Stomach (tissue), 4 donors: ENCODE data around the gene MRPL54.

Experiments
- POLR2A ChIP-seq, 4 donors: fragments of 450-650 bp; IDR thresholded peaks; one replicate each; pipeline ENCODE4 v1.6.1; 2016; ENCODE audit warnings: antibody characterized with exemption in 4 of 4, control low read depth in 2 of 4, mild to moderate bottlenecking in 1 of 4, moderate library complexity in 1 of 4
- TF ChIP-seq, protein P1 (sequence below), 7 experiments: fragments of 450-650 bp in 4 of 7; fragments of 200-600 bp in 3 of 7; sonication (generic) in 3 of 7; IDR thresholded peaks; one replicate each; pipeline ENCODE4 v1.5.1; 2016 to 2019; ENCODE audit warnings: antibody characterized with exemption in 7 of 7, control low read depth in 2 of 7, mild to moderate bottlenecking in 1 of 7

DNA sequence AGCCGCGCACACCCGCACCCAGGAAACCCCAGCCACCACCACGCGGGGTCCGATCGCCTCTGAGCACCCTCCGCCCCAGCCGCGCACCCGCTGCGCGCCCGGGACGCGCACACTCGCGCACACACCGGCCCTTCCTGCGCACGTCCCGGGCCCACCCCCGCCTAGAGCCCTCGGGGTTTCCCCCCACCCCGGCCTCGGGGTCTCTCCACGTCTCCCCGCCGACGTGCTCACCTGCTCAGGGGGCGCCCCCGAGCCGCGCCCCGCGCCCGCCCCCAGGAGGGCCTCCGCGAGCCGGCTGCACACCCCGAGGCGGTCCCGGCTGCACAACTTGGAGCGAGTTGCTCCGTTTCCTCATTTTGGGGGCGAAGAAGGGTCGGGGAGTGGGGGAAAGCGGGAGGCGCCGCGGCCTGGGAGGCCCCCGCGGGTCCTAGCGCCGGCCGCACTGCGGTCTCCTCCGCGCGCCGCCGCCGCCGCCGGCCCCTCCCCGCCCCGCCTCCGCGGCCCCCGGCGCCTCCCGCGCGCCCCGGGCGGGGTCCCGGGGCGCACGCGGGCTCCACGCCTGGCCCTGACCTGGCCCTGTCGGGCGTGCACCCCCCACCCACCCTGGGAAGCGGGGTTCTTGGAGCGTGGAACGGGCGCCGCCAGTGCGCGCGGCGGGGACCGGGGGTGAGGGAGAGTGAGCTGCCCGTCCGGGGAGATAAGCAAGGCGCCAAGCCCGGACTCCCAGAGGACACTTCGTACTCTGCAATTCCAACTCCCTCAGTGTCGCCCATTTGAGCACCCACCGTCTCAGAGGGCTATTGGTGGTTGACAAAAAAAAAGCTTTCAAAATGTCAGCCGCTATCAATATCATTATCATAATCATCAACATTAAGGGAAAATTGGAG is 23.7 kb downstream of the MRPL54 start, which contains the start of gene MATK:
- TF ChIP-seq, protein P1, sequence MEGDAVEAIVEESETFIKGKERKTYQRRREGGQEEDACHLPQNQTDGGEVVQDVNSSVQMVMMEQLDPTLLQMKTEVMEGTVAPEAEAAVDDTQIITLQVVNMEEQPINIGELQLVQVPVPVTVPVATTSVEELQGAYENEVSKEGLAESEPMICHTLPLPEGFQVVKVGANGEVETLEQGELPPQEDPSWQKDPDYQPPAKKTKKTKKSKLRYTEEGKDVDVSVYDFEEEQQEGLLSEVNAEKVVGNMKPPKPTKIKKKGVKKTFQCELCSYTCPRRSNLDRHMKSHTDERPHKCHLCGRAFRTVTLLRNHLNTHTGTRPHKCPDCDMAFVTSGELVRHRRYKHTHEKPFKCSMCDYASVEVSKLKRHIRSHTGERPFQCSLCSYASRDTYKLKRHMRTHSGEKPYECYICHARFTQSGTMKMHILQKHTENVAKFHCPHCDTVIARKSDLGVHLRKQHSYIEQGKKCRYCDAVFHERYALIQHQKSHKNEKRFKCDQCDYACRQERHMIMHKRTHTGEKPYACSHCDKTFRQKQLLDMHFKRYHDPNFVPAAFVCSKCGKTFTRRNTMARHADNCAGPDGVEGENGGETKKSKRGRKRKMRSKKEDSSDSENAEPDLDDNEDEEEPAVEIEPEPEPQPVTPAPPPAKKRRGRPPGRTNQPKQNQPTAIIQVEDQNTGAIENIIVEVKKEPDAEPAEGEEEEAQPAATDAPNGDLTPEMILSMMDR (IDR thresholded peaks at IDR 0.05) = no peak
- no peak for TF ChIP-seq POLR2A (IDR thresholded peaks at IDR 0.05)
